ENCODE data around the gene LY9.

GRCh38 chr1:160776178-160776577 lies 19.8 kb upstream of the LY9 start:
- no peak for TF ChIP-seq CTCF (IDR thresholded peaks at IDR 0.05)
- TF ChIP-seq POLR2A (IDR thresholded peaks at IDR 0.05) = no peak

Measured in prostate gland (tissue), 2 donors.